Endothelial cell of umbilical vein (primary cell): Measurements from ENCODE around the gene SIX5.

Experiments used
- CTCF ChIP-seq, 2 donors: IDR thresholded peaks; 1 replicate in 1 of 2; 2 replicates in 1 of 2; pipeline ENCODE4 v1.5.1; 2011; ENCODE audit warnings: low read length in 2 of 2, mild to moderate bottlenecking in 2 of 2, moderate library complexity in 2 of 2, control low read depth in 1 of 2, inconsistent platforms in 1 of 2, low read depth in 1 of 2; ENCODE audit not compliant: insufficient read depth in 1 of 2; ENCODE audit errors: extremely low read depth in 1 of 2
- EZH2 ChIP-seq: IDR thresholded peaks from 2 replicates; pipeline ENCODE4 v1.6.1; 2012; ENCODE audit warnings: borderline replicate concordance, low read depth, mild to moderate bottlenecking, moderate library complexity, low read length, inconsistent platforms; ENCODE audit not compliant: severe bottlenecking
- GATA2 ChIP-seq: IDR thresholded peaks from 2 replicates; pipeline ENCODE4 v1.7.0; 2011; ENCODE audit warnings: low read depth, mild to moderate bottlenecking, moderate library complexity, mixed read lengths, low read length; ENCODE audit not compliant: insufficient read length, insufficient read depth
- POLR2A ChIP-seq: IDR thresholded peaks from 2 replicates; pipeline ENCODE4 v1.6.1; 2012; ENCODE audit warnings: low read depth, mild to moderate bottlenecking, control low read depth, low read length
- POLR2AphosphoS5 ChIP-seq: IDR thresholded peaks from 2 replicates; pipeline ENCODE4 v1.6.1; 2012; ENCODE audit warnings: low read depth, mild to moderate bottlenecking, control low read depth, low read length, moderate library complexity; ENCODE audit not compliant: insufficient read depth

GRCh38 chr19:45817725-45818301, 48.8 kb upstream of the SIX5 start:
- TF ChIP-seq POLR2AphosphoS5 (no peak), CTCF (IDR thresholded peaks at IDR 0.05; ENCODE audit: extremely low read depth in 1 of 2, insufficient read depth in 1 of 2, low read depth in 1 of 2, low read length in 2 of 2) (no peak), GATA2 (no peak), POLR2A (no peak), EZH2 (no peak)
